GM11168 (cell line): ENCODE results near the gene NLRP5.

Experiments
- in situ Hi-C: fragments of 300-500 bp; cut with MboI; formaldehyde crosslinking; loops from one replicate; pipeline ENCODE4 v1.12.0; 2022; ENCODE audit warnings: low sequenced_read_pairs; ENCODE audit not compliant: unreplicated experiment

Gene NLRP5

DNA sequence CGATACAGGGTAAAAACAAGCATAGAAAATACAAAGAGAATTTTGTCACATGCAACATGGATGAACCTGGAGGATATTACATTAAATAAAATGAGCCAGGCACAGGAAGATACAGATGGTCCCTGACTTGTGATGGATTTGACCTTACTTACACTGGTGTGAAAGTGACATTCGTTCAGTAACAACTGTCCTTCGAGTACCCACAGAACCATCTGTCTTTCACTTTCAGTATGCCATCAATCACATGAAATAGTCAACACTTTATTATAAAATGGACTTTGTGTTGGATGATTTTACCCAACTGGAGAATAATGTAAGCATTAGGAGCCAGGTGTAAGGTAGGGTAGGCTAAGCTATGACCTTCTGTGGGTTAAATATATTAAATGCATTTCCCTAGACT, 83.1 kb downstream of the NLRP5 start:
- in situ Hi-C loops = loop anchor here (5.0 to 10.0 kb wide), 2 partner anchors 103 to 255 kb away; no protein-coding TSS in a partner anchor

DNA sequence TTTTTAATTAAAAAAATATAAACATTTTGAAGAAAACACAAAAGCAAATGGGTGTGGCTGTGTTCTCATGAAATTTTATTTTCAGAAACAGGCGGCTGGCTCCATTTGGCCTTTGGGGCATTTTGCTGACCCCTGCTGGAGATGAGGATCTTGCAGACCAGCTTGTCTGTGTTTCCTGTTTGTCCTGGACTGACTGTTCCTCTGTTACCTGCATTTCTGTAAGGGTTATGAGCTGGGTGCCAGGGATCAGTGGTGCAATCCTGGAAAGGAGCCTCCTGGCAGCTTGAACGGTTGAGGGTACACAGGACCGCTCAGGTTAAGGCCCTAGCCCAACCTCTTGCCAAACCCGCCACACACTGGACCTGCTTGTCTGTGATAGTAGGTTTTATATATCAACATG, 84.6 kb downstream of the NLRP5 start:
- in situ Hi-C loops = loop anchor here (5.0 to 10.0 kb wide), 2 partner anchors 101 to 254 kb away; no protein-coding TSS in a partner anchor

DNA sequence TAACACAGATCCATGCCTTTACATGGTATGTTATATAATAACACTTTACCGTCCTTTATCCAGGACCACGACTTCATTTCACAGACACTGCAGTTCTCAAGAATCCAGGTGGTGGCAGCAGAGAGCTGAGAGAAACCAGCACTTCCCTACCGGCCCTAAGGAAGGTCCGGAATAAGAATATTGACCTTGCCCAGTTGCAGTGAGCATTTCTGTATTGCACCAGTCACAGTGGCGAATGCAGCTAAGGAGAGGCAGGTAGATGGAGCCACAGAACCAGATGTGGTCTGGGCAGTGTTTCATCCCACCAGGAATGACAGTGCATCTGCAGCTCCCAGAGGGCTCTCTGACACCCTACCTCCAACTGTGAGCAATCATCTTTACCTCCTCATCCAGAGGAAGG, 89.9 kb downstream of the NLRP5 start:
- in situ Hi-C loops = loop anchor here (10.0 kb wide), 1 partner anchor 248 kb away; no protein-coding TSS in a partner anchor

DNA sequence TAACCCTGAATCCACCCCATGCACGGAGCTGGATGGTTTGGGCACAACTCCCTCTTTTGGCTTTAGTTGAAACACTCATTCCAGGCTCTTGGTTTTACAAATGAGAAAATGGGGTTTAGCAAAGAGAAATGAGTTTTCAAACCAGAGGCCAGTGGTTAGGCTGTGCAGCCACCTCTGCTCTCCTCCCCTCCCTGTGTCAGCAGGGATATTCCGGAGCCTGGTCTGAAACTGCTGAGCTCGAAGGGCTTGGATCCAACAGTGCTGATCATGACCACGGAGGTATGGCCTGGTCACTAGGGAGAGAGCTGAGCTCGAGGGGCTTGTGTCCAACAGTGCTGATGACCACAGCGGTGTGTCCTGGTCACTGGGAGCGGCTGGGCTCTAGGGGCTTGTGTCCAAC, 93.0 kb downstream of the NLRP5 start:
- in situ Hi-C loops = loop anchor here (10.0 kb wide), 1 partner anchor 245 kb away; no protein-coding TSS in a partner anchor

DNA sequence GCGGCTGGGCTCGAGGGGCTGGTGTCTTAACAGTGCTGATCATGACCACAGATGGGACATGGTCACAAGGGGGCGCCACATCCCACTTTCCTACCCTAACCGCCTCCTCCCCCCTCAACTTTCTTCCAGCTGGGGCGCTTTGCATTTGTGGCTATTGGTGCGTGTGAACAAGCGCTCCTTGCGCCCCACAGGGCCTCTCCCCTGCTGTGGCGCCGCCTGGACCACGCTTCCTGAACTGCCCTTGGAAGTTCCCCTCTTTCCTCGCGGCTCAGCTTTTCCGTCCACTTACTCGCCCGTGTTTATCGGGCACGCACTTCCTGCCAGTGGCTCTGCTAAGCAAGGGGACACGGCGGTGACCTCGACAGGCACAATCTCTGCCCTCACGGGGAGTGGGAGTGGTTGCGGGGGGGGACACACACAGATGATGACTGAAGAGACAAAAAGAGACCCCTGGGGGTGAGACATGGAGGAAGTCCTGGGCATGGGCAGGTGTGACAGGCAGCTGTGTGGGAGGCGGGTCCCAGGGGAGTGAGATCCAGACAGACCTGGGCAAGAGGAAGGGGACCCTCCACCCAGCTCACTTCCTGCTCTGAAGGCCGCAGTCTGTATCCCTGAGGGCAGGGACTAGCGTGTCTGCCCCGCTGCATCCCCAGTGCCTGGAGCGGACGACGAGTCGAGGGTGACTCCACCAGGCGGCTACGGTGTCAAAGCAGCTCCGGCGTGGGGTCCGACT, 94.3 kb downstream of the NLRP5 start:
- in situ Hi-C loops = no loop called here

DNA sequence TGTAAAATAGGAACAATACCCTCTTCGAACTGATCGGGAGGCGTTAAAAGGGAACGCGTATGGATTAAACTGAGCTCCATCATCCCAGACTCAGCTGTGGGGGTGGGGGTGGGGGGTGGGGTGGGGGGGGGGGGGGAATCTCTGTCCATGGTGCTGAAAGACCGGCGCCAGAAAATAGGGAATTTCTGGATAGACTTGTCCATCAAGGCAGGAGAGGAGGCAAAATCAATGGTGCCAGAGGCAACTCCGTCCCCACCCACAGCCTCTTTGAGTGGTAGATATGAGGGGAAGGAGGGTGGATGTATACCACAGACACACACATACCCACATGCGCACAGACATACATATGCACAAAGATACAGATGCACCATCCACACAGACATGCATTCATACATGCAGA, 97.1 kb downstream of the NLRP5 start:
- in situ Hi-C loops = no loop called here

DNA sequence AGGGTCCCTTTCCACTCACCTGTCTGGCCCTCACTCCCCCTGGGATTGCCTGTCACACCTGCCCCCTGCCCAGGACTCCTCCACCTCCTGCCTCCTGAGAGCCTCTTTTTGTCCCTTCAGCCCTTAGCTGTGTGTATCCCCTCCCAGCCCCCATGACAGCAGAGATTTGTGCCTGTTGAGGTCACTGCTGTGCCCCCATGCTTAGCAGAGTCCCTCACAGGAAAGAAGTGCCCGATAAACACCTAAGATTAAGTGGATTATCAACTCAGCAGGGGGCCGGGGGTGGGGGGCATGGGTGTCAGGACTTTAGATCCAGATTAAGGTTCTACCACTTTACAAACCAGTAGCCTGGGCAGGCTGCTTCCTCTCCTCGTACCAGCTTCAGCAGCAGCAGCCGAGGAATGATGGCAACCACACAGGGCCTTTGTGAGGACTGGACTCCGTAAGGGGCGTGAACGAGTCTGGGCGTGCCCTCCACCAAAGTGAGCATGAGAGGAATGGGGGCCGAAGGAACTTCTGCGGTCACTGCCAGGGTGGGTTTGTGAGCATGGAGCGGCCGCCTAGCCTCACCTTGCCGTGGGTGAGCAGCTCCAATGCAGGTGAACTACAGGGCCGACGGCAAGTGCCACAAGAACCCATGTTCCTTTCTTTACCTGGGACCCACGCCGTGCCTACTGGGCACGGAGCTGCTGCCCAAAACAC, 98.4 kb downstream of the NLRP5 start:
- in situ Hi-C loops = no loop called here

DNA sequence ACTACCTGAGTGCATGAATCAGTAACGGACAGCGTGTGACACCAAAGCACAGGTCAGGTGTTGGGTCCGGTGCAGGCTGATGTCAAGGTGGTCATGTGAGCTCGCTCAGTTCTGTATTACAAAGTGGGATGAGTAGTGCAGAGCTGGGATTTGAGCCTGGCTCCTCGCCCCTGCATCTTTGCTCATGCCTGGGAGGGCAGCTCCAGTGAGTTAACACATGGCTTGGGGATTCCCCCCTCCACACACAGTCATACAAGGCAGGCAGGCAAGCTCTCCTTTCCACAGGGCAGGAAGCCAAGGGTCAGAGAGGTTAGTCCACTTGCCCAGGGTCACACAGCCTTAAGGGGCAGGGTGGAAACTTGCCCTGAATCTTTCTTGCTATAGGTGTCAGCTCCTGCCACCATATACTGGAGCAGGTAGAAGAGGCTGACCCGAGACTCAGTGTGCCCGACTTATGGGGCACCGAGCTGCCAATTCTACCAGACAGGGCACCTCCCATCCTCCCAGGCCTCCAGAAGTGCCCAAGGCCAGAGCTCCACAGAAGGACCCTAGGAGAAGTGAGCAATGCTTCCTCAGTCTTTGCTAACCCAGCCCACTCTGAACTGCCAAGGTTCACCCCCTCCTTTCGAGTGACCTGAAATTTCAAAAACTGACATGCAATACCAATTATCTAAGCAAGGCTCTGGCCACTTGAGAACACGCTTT, 99.1 kb downstream of the NLRP5 start:
- in situ Hi-C loops = no loop called here

DNA sequence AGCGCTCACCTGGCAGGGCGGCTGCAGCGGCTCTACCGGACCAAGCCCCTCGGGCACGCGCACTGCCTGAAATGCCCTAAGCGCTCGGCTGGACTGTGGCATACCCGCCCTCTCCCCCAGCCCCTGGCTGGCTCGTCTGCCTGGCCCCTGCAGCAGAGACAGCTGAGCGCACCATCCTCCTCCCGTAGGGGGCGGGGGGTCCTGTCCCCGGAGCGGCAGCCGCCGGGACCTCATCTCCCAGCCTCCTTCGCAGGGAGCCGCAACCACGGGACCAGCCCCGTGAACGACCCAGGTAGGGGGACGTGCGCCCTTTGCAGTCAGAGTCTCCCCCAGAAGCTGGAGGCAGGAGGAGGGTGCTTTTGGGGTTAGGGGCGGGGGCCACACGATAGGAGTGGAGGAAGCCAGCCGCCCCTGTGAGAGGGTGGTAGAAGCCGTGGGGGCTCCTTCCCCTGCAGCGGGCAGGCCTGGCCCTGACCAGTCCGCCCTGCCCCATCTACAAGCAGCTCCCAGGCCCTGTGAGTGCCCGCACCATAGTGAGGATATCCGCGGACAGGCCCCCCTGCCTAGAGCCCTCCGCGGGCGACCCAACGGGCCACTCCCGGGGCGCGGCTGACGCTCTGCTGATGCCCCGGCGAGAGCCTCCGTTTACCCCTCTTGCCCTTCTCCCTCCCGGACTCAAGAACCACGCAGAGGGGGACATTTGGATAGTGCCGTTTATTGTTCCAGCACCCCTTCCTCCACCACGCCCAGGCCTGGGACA, 100.3 kb downstream of the NLRP5 start:
- in situ Hi-C loops = no loop called here

DNA sequence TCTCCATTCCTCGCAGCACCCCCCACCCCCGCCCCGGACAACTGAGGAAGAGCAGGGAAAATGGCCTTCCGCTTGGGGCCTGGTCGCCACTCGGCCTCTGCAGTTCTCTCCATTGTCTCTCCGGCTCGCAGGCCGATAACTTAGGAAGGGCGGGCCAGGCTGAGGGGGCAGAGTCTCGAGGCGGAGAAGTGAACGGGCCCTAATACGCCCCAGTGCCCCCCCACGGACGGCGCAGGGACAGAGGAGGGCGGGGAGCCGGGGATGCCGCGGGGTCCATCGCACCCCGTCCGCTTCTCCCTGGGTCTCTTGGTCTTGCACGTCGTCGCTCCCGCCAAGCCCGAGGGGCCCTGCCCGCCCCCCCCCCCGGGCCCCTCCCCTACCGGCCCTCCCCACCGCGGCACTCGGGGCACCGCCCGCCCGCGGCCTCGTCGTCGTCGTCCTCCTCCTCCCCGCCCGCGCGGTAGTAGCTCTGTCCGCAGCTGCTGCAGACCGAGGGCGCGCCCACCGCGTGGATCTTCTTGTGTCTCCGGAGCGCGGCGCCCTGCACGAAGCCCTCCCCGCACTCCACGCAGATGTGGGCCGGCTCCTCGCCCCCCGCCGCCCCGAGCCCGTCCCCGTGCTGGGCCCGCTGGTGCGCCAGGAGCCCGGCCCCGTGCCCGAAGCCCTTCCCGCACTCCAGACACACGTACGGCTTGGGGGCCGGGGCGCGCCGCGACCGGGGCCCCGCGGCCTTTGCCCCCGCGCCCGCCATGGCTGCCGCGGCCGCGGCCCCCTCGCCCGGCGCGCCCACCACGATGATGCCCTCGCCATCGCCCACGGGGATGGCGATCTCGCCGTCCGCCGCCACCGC, 101.3 kb downstream of the NLRP5 start:
- in situ Hi-C loops = no loop called here

DNA sequence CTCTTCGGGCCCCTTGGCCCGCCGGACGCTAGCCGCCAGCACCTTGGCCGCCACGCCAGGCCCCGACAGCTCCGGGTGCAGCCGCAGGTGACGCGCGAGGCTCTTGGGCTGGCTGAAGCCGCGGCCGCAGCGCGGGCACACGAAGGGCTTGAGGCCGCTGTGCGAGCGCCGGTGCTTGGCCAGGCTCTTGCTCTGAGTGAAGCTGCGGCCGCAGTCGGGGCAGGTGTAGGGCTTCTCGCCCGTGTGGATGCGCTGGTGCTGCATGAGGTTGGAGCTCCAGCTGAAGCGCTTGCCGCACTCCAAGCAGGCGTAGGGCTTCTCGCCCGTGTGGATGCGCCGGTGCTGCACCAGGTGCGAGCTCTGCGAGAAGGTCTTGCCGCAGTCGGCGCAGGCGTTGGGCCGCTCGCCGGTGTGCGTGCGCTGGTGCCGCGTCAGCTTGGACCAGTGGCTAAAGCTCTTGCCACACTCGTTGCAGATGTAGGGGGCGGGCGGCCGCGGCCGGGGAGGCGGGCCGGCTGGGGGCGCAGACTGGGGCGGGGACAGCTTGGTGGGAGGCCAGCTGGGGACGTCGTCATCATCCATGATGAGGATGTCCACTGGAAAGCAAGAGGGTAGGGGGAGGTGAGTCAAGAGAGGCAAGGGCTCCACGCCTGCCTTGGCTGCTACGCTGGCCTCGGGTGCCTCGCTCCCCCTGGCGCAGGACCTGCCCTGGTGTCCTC, 102.1 kb downstream of the NLRP5 start:
- in situ Hi-C loops = no loop called here

DNA sequence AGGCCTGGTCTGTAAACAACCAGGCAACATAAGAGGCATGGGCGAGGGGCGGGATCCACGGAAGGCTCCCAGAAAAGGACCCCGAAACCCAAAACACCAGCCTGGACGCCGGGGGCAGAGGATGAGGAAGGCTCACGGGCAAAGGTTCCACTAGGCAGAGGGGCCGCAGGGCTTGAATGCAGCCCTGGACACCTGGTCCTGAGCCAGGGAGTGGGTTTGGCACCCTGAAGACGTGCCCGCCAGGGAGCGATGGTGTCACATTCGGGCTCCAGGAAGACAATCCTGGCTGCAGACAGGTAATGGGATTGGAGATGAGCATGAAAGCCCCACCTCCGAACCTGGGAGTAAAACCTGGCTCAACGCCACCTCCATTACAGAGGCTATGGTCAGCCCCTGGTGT, 102.8 kb downstream of the NLRP5 start:
- in situ Hi-C loops = no loop called here

DNA sequence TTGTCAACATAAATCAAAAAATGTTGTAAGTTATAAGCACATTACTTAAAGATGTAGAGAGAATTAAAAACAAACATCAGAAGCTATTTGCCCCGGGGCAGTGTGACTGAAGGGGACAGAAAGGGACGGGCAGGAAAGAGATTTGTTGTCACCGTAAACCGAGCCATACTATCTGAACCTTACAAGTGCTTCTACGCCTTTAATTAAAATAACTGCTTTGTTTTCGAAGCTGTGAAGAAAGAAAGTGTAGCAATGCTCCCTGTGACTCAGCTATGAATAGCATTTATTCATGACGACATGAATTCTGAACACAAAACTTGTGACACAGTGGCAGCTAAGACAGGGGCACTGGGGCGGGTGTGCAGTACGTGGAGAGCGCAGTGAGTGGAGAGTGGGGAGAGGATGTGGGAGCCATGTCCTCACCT, 104.5 kb downstream of the NLRP5 start:
- in situ Hi-C loops = no loop called here

DNA sequence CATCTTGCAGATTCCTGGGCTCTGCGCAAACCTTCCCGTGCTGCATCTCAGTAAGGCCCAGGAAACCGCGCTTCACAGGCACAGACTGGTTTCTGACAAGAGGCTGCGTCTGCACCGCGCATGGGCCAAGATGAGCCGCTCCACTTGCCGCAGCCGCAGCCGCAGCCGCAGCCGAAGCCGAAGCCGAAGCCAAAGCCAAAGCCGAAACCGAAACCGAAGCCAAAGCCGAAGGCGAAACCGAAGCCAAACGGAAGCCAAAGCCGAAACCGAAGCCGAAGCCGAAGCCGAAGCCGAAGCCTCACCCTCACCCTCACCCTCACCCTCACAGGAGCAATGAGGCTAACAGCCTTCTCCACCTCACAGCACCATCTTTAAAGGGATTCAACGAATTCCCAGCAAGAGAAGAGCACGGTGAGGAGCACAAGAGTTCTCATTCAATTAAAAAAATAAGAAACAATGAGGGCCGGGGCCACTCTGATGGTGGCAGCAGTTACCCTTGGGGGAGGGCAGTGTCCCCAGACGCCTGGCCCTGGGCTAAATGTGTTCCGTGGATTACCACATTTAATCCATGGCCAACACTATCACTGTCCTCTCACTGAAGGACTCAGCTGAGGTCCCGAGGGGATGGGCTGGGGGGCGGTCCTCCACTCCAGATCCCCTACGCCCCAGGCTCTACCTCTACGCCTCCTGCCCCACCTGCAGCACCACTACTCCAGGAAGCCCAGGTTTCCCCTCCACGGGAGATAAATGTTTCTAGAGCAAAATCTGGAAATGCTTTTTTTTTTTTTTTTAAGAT, 105.4 kb downstream of the NLRP5 start:
- in situ Hi-C loops = no loop called here

DNA sequence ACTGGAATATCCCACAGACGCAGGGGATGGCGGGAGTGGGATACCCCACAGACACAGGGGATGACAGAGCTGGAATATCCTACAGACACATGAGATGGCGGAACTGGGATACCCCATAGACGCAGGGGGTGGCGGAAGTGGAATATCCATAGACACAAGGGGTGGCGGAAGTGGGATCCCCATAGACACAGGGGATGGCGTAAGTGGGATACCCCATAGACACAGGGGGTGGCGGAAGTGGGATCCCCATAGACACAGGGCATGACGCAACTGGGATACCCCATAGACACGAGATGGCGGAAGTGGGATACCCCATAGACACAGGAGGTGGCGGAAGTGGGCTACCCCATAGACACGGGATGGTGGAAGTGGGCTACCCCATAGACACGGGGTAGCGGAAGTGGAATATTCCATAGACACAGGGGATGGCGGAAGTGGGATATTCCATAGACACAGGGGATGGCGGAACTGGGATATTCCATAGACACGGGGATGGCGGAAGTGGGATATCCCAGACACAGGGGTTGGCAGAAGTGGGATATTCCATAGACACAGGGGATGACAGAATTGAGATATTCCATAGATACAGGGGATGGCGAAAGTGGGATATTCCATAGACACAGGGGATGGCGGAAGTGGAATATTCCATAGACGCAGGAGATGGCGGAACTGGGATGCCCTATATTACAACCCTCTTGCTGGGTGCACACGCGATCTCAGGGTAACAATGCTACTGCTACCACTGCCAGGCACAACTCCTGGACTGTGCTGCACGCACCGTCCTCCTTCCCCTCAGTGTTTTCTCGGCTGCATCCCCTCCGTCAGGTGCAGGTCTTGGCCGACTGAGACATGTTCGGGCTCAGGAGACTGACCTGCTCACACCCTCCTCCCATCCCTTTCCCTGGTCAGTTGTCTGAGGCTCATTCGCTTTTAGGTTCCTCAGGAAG, 106.4 kb downstream of the NLRP5 start:
- in situ Hi-C loops = no loop called here

DNA sequence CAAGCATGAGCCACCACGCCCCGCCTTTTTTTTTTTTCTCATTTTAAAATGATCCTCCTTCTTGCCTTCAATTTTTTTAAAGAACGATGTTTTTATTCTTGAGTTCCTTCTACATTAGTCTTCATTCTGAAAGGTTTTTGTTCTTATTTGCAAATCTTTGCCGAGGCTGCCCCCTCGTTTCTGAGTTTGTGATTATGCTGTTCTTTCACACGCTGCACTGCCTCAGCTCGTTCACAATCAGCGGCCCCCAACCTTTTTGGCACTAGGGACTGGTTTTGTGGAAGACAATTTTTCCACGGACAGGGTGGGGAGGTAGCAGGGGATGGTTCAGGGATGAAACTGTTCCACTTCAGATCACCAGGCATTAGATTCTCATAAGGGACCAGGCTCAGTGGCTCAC, 107.9 kb downstream of the NLRP5 start:
- in situ Hi-C loops = no loop called here

DNA sequence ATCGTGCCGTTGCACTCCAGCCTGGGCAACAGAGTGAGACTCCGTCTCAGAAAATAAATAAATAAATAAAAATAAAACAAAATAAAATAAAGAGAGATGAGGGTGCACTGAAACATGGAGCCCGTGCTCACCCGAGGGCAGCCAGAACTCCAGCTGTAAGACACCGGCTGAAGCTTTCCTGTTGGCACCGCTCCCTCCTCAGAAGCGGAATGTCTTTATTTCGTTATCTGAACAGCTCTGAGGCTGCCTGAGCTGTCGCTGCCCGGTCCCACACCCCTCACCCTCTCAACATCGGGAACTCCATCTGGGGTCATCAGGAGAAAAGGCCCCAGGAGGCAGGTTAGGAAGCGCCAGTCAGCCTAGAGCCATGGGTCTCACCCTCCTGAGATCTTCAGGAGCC, 110.1 kb downstream of the NLRP5 start:
- in situ Hi-C loops = no loop called here
